Keratinocyte (primary cell): ENCODE results near the gene GPC5. TPM values are rescaled to one million over a fixed set of nuclear protein-coding genes. Genes with fewer than 3 reads are reported as not detected.

Source experiments
- DNase-seq: peaks from one replicate; pipeline ENCODE4 v3.0.0-alpha.2; 2011; ENCODE audit warnings: low read depth, missing footprints, low spot score
- FAIRE-seq: peaks from 2 replicates; lab custom pipeline; 2011; peaks lifted over from hg19 to GRCh38; lab: Jason Lieb, UNC
- H2AFZ ChIP-seq: 2 replicates; pipeline ENCODE4 v1.6.0; 2012; ENCODE audit warnings: low read length, control low read depth, inconsistent platforms; ENCODE audit not compliant: control insufficient read depth
- H3K27ac ChIP-seq: 2 replicates; pipeline ENCODE4 v1.5.1; 2011; ENCODE audit warnings: low read length; ENCODE audit not compliant: control insufficient read depth, insufficient read depth
- H3K27me3 ChIP-seq: 3 replicates; pipeline ENCODE4 v1.6.0; 2011; ENCODE audit warnings: low read length; ENCODE audit not compliant: control insufficient read depth, insufficient read depth; ENCODE audit errors: extremely low read depth
- H3K36me3 ChIP-seq, 2 experiments: 2 replicates in 1 of 2; 3 replicates in 1 of 2; pipeline ENCODE4 v1.5.1; 2011; ENCODE audit warnings: low read length in 2 of 2, mild to moderate bottlenecking in 1 of 2; ENCODE audit not compliant: control insufficient read depth in 2 of 2, insufficient read depth in 2 of 2; ENCODE audit errors: extremely low read depth in 1 of 2
- H3K4me1 ChIP-seq: 3 replicates; pipeline ENCODE4 v1.5.1; 2011; ENCODE audit warnings: low read length; ENCODE audit not compliant: control insufficient read depth, insufficient read depth; ENCODE audit errors: extremely low read depth
- H3K4me2 ChIP-seq: 3 replicates; pipeline ENCODE4 v1.6.0; 2011; ENCODE audit warnings: low read depth, low read length; ENCODE audit not compliant: control insufficient read depth, insufficient read depth; ENCODE audit errors: extremely low read depth
- H3K4me3 ChIP-seq, 3 experiments: fragments of 200-600 bp in 1 of 3; sonication (generic) in 1 of 3; 2 replicates in 2 of 3; 3 replicates in 1 of 3; pipeline ENCODE4 v1.5.1; 2011 to 2016; ENCODE audit warnings: low read length in 3 of 3, mild to moderate bottlenecking in 3 of 3, control low read depth in 2 of 3, inconsistent platforms in 1 of 3, low read depth in 1 of 3, mixed read lengths in 1 of 3, mixed run types in 1 of 3, moderate library complexity in 1 of 3; ENCODE audit not compliant: control insufficient read depth in 2 of 3, insufficient read depth in 2 of 3; ENCODE audit errors: extremely low read depth in 1 of 3
- H3K79me2 ChIP-seq: 2 replicates; pipeline ENCODE4 v1.6.0; 2012; ENCODE audit warnings: low read length; ENCODE audit not compliant: control insufficient read depth, insufficient read depth
- H3K9ac ChIP-seq: 3 replicates; pipeline ENCODE4 v1.6.0; 2011; ENCODE audit warnings: low read length; ENCODE audit not compliant: control insufficient read depth, insufficient read depth; ENCODE audit errors: extremely low read depth
- H3K9me1 ChIP-seq: 3 replicates; pipeline ENCODE4 v1.6.0; 2011; ENCODE audit warnings: low read length; ENCODE audit not compliant: control insufficient read depth, insufficient read depth; ENCODE audit errors: extremely low read depth
- H3K9me3 ChIP-seq: 2 replicates; pipeline ENCODE4 v1.5.1; 2012; ENCODE audit warnings: low read depth, low read length; ENCODE audit not compliant: control insufficient read depth
- H4K20me1 ChIP-seq: 3 replicates; pipeline ENCODE4 v1.6.0; 2011; ENCODE audit warnings: low read length; ENCODE audit not compliant: control insufficient read depth, insufficient read depth; ENCODE audit errors: extremely low read depth
- CTCF ChIP-seq, 3 experiments: IDR thresholded peaks in 1 of 3; conservative IDR thresholded peaks in 1 of 3; optimal IDR thresholded peaks in 1 of 3; 2 replicates in 2 of 3; 3 replicates in 1 of 3; pipeline versions ENCODE3 to v1.5.1; 2011; ENCODE audit warnings: low read length in 3 of 3, mild to moderate bottlenecking in 3 of 3, moderate library complexity in 2 of 3, control low read depth in 1 of 3, inconsistent platforms in 1 of 3; ENCODE audit not compliant: insufficient read depth in 2 of 3; ENCODE audit errors: extremely low read depth in 1 of 3
- EZH2 ChIP-seq: IDR thresholded peaks from one replicate; pipeline ENCODE4 v1.6.1; 2012; ENCODE audit warnings: inconsistent platforms, mild to moderate bottlenecking, low read length, moderate library complexity
- dilution Hi-C: fragments of 300-500 bp; cut with MboI; formaldehyde crosslinking; loops from one replicate; pipeline ENCODE4 v1.7.0; 2020; ENCODE audit warnings: low sequenced_read_pairs; ENCODE audit not compliant: extremely low pct_ligation_motif_present
- polyA plus RNA-seq, 5 experiments: library from polyadenylated mRNA; depleted of rRNA in 3 of 5; stranded (reverse) in 3 of 5; stranded (forward) in 1 of 5; unstranded in 1 of 5; fragments of >200 nt; gene quantifications; 1 replicate in 1 of 5; 2 replicates in 3 of 5; 3 replicates in 1 of 5; pipeline versions ENCODE4 v1.2.1 to v1.2.3, GENCODE V29; 2011 to 2012; ENCODE audit warnings: missing spikeins in 2 of 5, low read depth in 1 of 5, low replicate concordance in 1 of 5

GPC5 gene
- polyA plus RNA-seq, 1 donor (not counting 4 experiments of a cell fraction or from before 2014, with no cell fraction given): 0.10 TPM

- TF ChIP-seq EZH2 (no peak), CTCF (optimal IDR thresholded peaks at IDR 0.05 in 1 of 3, IDR thresholded peaks at IDR 0.05 in 1 of 3, conservative IDR thresholded peaks at IDR 0.05 in 1 of 3; ENCODE audit: extremely low read depth in 1 of 3, insufficient read depth in 2 of 3, low read length in 3 of 3) (no peak)
- dilution Hi-C loops: no loop called here
Observed at GRCh38 chr13:92188574-92188973, 790.2 kb downstream of the GPC5 start.

GRCh38 chr13:92196591-92197256 lies 798.3 kb downstream of the GPC5 start:
- Histone ChIP-seq H3K9me3 (no peaks in the 10 kb centered on the region), H3K4me2 (no peak overlapping the region), H2AFZ (no peak overlapping the region)

More at GRCh38 chr13:92188574-92188973, 790.2 kb downstream of the GPC5 start:
- no peak overlapping the region for H3K27ac ChIP-seq
- H3K36me3 ChIP-seq: no peaks in the 10 kb centered on the region
- no peaks in the 10 kb centered on the region for H3K27me3 ChIP-seq
- no peak overlapping the region for H3K4me3 ChIP-seq
- no peak overlapping the region for H3K4me2 ChIP-seq
- no peaks in the 10 kb centered on the region for H3K4me1 ChIP-seq
- H3K79me2 ChIP-seq: no peaks in the 10 kb centered on the region
- H3K9me1 ChIP-seq: no peaks in the 10 kb centered on the region
- DNase-seq (no peak), FAIRE-seq (no peak)
- no peaks in the 10 kb centered on the region for H3K9me3 ChIP-seq
- H2AFZ ChIP-seq: no peak overlapping the region
- no peak overlapping the region for H3K9ac ChIP-seq
- H4K20me1 ChIP-seq: no peaks in the 10 kb centered on the region

More at GRCh38 chr13:92196591-92197256, 798.3 kb downstream of the GPC5 start:
- Histone ChIP-seq H3K9me1 (no peaks in the 10 kb centered on the region), H3K4me3 (no peak overlapping the region), H3K36me3 (no peaks in the 10 kb centered on the region), H3K27ac (no peak overlapping the region), H3K9ac (no peak overlapping the region), H4K20me1 (no peaks in the 10 kb centered on the region), H3K27me3 (no peaks in the 10 kb centered on the region), H3K4me1 (no peaks in the 10 kb centered on the region), H3K79me2 (no peaks in the 10 kb centered on the region)
- FAIRE-seq (no peak), DNase-seq (no peak)
- dilution Hi-C loops: no loop called here
- TF ChIP-seq EZH2 (no peak), CTCF (optimal IDR thresholded peaks at IDR 0.05 in 1 of 3, IDR thresholded peaks at IDR 0.05 in 1 of 3, conservative IDR thresholded peaks at IDR 0.05 in 1 of 3; ENCODE audit: extremely low read depth in 1 of 3, insufficient read depth in 2 of 3, low read length in 3 of 3) (no peak)
